ENCODE measurements around the gene RPL13A. TPM values are rescaled to one million over a fixed set of nuclear protein-coding genes. Genes with fewer than 3 reads are reported as not detected.

RPL13A gene
- 1,000 to 10,000 TPM; 3,861 to 3,967 TPM for total RNA-seq

DNA sequence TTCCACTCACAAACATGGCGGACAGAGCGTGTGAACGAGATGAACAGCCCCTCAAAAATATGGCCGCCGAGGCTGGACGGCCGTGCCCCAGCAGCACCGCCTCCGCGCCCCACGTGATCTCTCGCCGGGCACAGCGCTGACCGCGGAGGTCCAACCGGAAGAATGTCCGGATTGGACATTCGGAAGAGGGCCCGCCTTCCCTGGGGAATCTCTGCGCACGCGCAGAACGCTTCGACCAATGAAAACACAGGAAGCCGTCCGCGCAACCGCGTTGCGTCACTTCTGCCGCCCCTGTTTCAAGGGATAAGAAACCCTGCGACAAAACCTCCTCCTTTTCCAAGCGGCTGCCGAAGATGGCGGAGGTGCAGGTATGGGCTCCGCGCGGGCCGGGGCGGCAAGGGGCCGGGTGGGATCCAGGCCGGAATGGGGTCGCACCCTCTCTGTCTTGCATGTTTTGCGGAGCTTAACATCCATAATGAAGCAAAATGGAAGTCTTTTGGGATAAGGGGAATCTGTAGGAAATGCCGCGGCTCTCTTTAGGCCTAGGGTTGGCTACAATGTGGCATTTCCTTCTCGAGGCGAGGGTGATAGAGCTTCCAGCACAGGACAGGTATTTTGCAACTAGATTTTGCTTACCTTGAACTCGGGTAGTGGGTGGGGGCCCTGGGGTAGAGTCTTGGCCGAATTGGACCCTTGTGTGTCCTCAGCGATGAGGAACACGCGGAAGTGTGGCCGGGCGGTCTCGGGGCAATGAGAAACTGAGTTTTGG is at the start of gene RPL13A:
RPL13A (plus strand) TSS at position 332 of the 769 bp plus-strand sequence; CDS start at position 354, 22 bp downstream.
- peak within 1 kb of the TSS; percentile 99 for H3K4me3 Mint-ChIP-seq
- peak within 1 kb of the TSS; percentile 97 for H3K27ac Mint-ChIP-seq
- H3K9me3 Mint-ChIP-seq (ENCODE audit: low read depth), result no peaks in the 10 kb centered on the region
- CTCF ChIA-PET, result interaction anchor here (0.7 to 2.5 kb wide), 2 partner anchors 11 to 796 kb away, joined by 4 to 15 read pairs; no protein-coding TSS in a partner anchor
- no peaks in the 10 kb centered on the region for H3K27me3 Mint-ChIP-seq
- H3K4me1 Mint-ChIP-seq, result peaks cover 26% of the 10 kb centered on the region
- POLR2A ChIA-PET, result interaction anchor here (0.7 to 2.0 kb wide), 3 partner anchors 9 to 36 kb away, joined by 3 to 6 read pairs (median 5); partner anchors contain the start of genes ALDH16A1, PIH1D1 and RPS11
- peaks cover 67% of the 10 kb centered on the region for H3K36me3 Mint-ChIP-seq (ENCODE audit: low read depth)
- ATAC-seq (peak; percentile 90), DNase-seq (peak; percentile 100)
- intact Hi-C loops (cut with DNase I, micrococcal nuclease), result loop anchor here (1.0 to 5.0 kb wide), 8 partner anchors 9 to 494 kb away; partner anchors contain the start of genes ALDH16A1 (in 2 of the 2), FLT3LG (in 2 of the 2), RPS11 (in 2 of the 2) and AKT1S1 (in 1 of the 2)

DNA sequence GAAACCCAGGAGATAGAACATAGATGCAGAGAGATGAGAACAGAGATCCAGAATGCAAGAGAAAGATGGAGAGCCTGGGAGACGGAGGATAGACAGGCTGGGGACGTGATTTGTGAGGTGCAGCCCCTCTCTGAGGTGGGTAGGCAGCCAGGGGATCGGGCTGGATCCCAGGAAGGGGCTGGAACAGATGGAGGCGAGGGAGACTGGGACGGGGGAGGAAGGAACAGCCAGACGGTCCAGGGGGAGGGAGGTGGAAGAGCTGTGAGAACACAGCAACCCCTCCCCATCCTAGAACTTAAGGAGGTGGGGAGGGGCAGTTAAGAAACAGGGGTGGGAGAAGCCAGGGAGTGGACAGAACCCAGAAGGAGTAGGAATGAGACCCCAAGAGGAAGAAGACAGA is 49.1 kb upstream of the RPL13A start:
- peaks cover 31% of the 10 kb centered on the region for H3K4me1 Mint-ChIP-seq
- H3K27me3 Mint-ChIP-seq, result peaks cover 79% of the 10 kb centered on the region
- no peaks in the 10 kb centered on the region for H3K9me3 Mint-ChIP-seq (ENCODE audit: low read depth)
- no peak overlapping the region for H3K27ac Mint-ChIP-seq
- DNase-seq (no peak), ATAC-seq (no peak)
- H3K4me3 Mint-ChIP-seq, result no peak overlapping the region
- intact Hi-C loops (cut with DNase I, micrococcal nuclease), result no loop called here
- CTCF ChIA-PET, result no interaction called here
- H3K36me3 Mint-ChIP-seq (ENCODE audit: low read depth), result no peaks in the 10 kb centered on the region
- POLR2A ChIA-PET, result no interaction called here

GRCh38 chr19:49439836-49440235 is 47.6 kb upstream of the RPL13A start:
- Mint-ChIP-seq H3K27me3 (peaks cover 70% of the 10 kb centered on the region), H3K9me3 (ENCODE audit: low read depth) (no peaks in the 10 kb centered on the region), H3K27ac (no peak overlapping the region), H3K4me3 (no peak overlapping the region), H3K36me3 (ENCODE audit: low read depth) (no peaks in the 10 kb centered on the region), H3K4me1 (peaks cover 32% of the 10 kb centered on the region)
- DNase-seq (no peak), ATAC-seq (no peak)
- intact Hi-C loops (cut with DNase I, micrococcal nuclease), result loop anchor here in 1 of 2 experiments (5.0 kb wide), 1 partner anchor 33 kb away; no protein-coding TSS in a partner anchor
- POLR2A ChIA-PET, result no interaction called here
- CTCF ChIA-PET, result interaction anchor here (0.6 to 1.5 kb wide), 4 partner anchors 10 to 297 kb away, joined by 3 to 4 read pairs (median 4); no protein-coding TSS in a partner anchor

DNA sequence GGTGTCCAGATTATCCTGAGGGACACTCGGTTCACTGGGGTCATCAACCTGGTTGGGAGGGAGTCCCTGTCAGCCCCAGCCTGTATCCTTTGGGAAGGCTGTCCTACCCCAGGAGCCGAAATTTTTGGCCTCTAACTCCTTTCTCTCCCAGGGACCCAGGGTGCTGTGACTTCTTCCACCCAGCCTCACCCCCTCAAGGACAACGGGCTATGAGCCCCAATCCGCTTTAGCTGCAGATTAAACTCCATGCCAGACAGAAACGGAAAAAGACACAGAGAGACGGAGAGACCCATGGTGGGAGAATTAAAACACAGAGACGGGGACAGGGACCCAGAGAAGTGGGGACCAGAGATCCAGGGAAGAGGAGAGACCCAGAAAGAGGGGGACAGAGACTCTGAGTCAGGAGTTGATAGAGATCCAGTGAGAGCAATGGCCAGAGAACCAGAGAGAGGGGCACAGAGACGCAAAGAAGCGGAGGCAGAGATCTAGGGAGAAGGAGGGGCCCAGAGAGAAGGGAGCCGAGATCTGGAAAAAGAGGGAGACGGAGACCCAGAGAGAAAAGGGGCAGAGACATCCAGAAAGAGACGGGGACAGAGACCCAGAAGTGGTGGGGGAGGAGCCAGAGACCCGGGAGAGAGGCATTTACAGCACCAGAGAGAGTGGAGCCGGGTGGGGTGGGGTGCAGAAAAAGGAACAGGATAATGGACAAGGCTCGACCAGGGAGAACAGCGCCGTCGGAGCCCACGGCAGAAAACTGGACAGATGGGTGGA is 46.8 kb upstream of the RPL13A start:
- peak overlapping the region; percentile 7 for H3K4me3 Mint-ChIP-seq
- DNase-seq (no peak), ATAC-seq (no peak)
- no peaks in the 10 kb centered on the region for H3K36me3 Mint-ChIP-seq (ENCODE audit: low read depth)
- H3K27ac Mint-ChIP-seq, result no peak overlapping the region
- H3K27me3 Mint-ChIP-seq, result peaks cover 63% of the 10 kb centered on the region
- intact Hi-C loops (cut with DNase I, micrococcal nuclease), result loop anchor here in 1 of 2 experiments (5.0 kb wide), 1 partner anchor 33 kb away; no protein-coding TSS in a partner anchor
- H3K4me1 Mint-ChIP-seq, result peaks cover 36% of the 10 kb centered on the region
- ChIA-PET CTCF (interaction anchor here (0.6 to 1.5 kb wide), 3 partner anchors 11 to 134 kb away, joined by 3 to 4 read pairs (median 4); no protein-coding TSS in a partner anchor), POLR2A (no interaction called here)
- no peaks in the 10 kb centered on the region for H3K9me3 Mint-ChIP-seq (ENCODE audit: low read depth)

- no peaks in the 10 kb centered on the region for H3K36me3 Mint-ChIP-seq (ENCODE audit: low read depth)
- peaks cover 56% of the 10 kb centered on the region for H3K27me3 Mint-ChIP-seq
- no peaks in the 10 kb centered on the region for H3K9me3 Mint-ChIP-seq (ENCODE audit: low read depth)
- POLR2A ChIA-PET, result no interaction called here
- H3K4me3 Mint-ChIP-seq, result peak within 1 kb of the TSS; percentile 73
- peak; percentile 13 for ATAC-seq
- DNase-seq, result peak; percentile 76
- peaks cover 31% of the 10 kb centered on the region for H3K4me1 Mint-ChIP-seq
- CTCF ChIA-PET, result interaction anchor here (0.6 to 1.9 kb wide), 5 partner anchors 12 to 635 kb away, joined by 3 to 5 read pairs (median 3); no protein-coding TSS in a partner anchor
- no peak within 1 kb of the TSS for H3K27ac Mint-ChIP-seq
- intact Hi-C loops (cut with DNase I, micrococcal nuclease), result loop anchor here in 1 of 2 experiments (5.0 kb wide), 1 partner anchor 34 kb away; no protein-coding TSS in a partner anchor
Measured at GRCh38 chr19:49441210-49441959, 46.0 kb upstream of the RPL13A start, which contains the start of gene SLC17A7. SLC17A7 (minus strand) TSS chr19:49441527; CDS start chr19:49441379, 148 bp downstream.

DNA sequence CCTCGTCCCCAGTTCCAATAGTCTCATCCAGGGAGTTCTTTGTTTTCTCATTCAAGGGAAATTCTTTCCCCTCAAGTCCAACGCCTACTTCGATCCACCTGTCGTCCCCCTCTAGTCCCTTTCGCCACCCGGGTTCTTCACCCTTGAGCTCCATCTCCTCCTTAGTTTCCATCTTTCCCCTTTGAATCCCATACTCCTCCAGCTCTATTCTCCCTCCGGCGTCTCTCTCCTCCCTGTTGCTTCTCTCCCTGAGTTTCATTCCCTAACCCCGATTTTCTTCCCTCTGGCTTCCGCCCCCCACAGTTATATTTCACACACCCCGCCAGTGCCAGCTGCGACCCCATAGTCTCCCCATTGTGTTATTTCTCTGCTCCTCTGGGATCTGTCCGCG is 45.5 kb upstream of the RPL13A start:
- Mint-ChIP-seq H3K9me3 (ENCODE audit: low read depth) (no peaks in the 10 kb centered on the region), H3K27ac (no peak overlapping the region), H3K4me3 (peak overlapping the region; percentile 73), H3K4me1 (peaks cover 28% of the 10 kb centered on the region), H3K36me3 (ENCODE audit: low read depth) (peaks cover 5% of the 10 kb centered on the region), H3K27me3 (peaks cover 53% of the 10 kb centered on the region)
- DNase-seq (no peak), ATAC-seq (no peak)
- POLR2A ChIA-PET, result no interaction called here
- intact Hi-C loops (cut with DNase I, micrococcal nuclease), result loop anchor here (2.0 to 5.0 kb wide), 7 partner anchors 35 to 703 kb away; partner anchors contain the start of genes C19orf73 (in 1 of the 2), PPFIA3 (in 1 of the 2), PRMT1 (in 1 of the 2) and RPS11 (in 1 of the 2)
- CTCF ChIA-PET, result interaction anchor here (0.6 to 1.9 kb wide), 5 partner anchors 12 to 636 kb away, joined by 3 to 5 read pairs (median 3); no protein-coding TSS in a partner anchor

- peaks cover 49% of the 10 kb centered on the region for H3K27me3 Mint-ChIP-seq
- no peak for ATAC-seq
Measured at GRCh38 chr19:49442354-49442753, 45.1 kb upstream of the RPL13A start.

DNA sequence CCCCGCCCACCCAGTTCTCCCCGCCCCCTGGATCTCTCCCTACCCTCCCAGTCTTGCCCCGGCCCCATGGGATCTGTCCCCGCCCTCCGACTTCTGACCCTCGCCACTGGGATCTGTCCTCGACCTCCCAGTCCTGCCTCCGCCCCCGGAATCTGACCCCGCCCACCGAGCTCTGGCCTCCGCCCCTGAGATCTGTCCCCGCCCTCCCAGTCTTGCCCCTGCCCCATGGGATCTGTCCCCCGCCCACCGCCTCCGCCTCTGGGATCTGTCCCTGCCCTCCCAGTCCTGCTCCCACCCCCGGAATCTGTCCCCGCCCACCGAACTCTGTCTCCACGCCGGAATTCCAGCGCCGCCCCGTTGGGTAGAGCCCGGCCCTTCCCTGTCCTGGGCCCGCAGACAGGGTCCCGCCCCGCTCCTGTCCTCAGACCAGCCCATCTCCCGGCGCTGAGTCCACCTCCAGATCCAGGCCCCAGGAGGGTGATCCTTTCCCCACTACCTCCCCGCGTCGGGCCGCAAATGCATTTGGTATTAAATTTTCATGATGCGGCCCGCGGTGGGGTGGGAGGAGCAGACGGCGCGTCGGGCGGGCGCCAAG is 44.5 kb upstream of the RPL13A start:
- peaks cover 28% of the 10 kb centered on the region for H3K4me1 Mint-ChIP-seq
- ATAC-seq (peak; percentile 13), DNase-seq (peak; percentile 84)
- CTCF ChIA-PET, result interaction anchor here (0.7 to 1.9 kb wide), 4 partner anchors 13 to 51 kb away, joined by 3 to 5 read pairs (median 4); no protein-coding TSS in a partner anchor
- no peak overlapping the region for H3K27ac Mint-ChIP-seq
- H3K9me3 Mint-ChIP-seq (ENCODE audit: low read depth), result no peaks in the 10 kb centered on the region
- peaks cover 11% of the 10 kb centered on the region for H3K36me3 Mint-ChIP-seq (ENCODE audit: low read depth)
- intact Hi-C loops (cut with DNase I, micrococcal nuclease), result loop anchor here (1.0 to 5.0 kb wide), 17 partner anchors 8 to 704 kb away; partner anchors contain the start of genes FLT3LG (in 2 of the 2), PIH1D1 (in 2 of the 2), C19orf73 (in 1 of the 2) and DKKL1 (in 1 of the 2)
- POLR2A ChIA-PET, result interaction anchor here (0.5 kb wide), 1 partner anchor 584 kb away, joined by 4 read pairs; no protein-coding TSS in a partner anchor
- H3K27me3 Mint-ChIP-seq, result peaks cover 44% of the 10 kb centered on the region
- H3K4me3 Mint-ChIP-seq, result peak overlapping the region; percentile 73

More at GRCh38 chr19:49442354-49442753, 45.1 kb upstream of the RPL13A start:
- peaks cover 28% of the 10 kb centered on the region for H3K4me1 Mint-ChIP-seq
- H3K4me3 Mint-ChIP-seq, result peak overlapping the region; percentile 73
- ChIA-PET POLR2A (interaction anchor here (0.5 kb wide), 1 partner anchor 585 kb away, joined by 4 read pairs; no protein-coding TSS in a partner anchor), CTCF (interaction anchor here (0.6 to 1.9 kb wide), 5 partner anchors 12 to 50 kb away, joined by 3 to 5 read pairs (median 3); no protein-coding TSS in a partner anchor)
- intact Hi-C loops (cut with DNase I, micrococcal nuclease), result loop anchor here (2.0 to 5.0 kb wide), 7 partner anchors 35 to 704 kb away; partner anchors contain the start of genes C19orf73 (in 1 of the 2), PPFIA3 (in 1 of the 2), PRMT1 (in 1 of the 2) and RPS11 (in 1 of the 2)
- H3K9me3 Mint-ChIP-seq (ENCODE audit: low read depth), result no peaks in the 10 kb centered on the region
- DNase-seq, result peak; percentile 54
- H3K36me3 Mint-ChIP-seq (ENCODE audit: low read depth), result peaks cover 6% of the 10 kb centered on the region
- no peak overlapping the region for H3K27ac Mint-ChIP-seq

- DNase-seq, result peak; percentile 97
- H3K4me1 Mint-ChIP-seq, result peaks cover 33% of the 10 kb centered on the region
- H3K36me3 Mint-ChIP-seq (ENCODE audit: low read depth), result peaks cover 17% of the 10 kb centered on the region
- ChIA-PET POLR2A (no interaction called here), CTCF (interaction anchor here (0.6 to 1.9 kb wide), 4 partner anchors 22 to 96 kb away, joined by 3 to 5 read pairs (median 3); no protein-coding TSS in a partner anchor)
- peak overlapping the region; percentile 73 for H3K4me3 Mint-ChIP-seq
- intact Hi-C loops (cut with DNase I, micrococcal nuclease), result loop anchor here (1.0 to 5.0 kb wide), 17 partner anchors 8 to 705 kb away; partner anchors contain the start of genes FLT3LG (in 2 of the 2), PIH1D1 (in 2 of the 2), C19orf73 (in 1 of the 2) and DKKL1 (in 1 of the 2)
- ATAC-seq, result peak; percentile 91
- H3K9me3 Mint-ChIP-seq (ENCODE audit: low read depth), result no peaks in the 10 kb centered on the region
- H3K27ac Mint-ChIP-seq, result peak overlapping the region; percentile 83
- H3K27me3 Mint-ChIP-seq, result peaks cover 37% of the 10 kb centered on the region
Measured at GRCh38 chr19:49443366-49444099, 43.9 kb upstream of the RPL13A start.
